ENCODE measurements around the gene ENDOU. TPM values are rescaled to one million over a fixed set of nuclear protein-coding genes. Genes with fewer than 3 reads are reported as not detected.

Gene ENDOU
- total RNA-seq, 2 experiments from 2014 or later, result 0.19 TPM; not detected in 1

- peaks cover 20% of the 10 kb centered on the region for H3K4me1 ChIP-seq (ENCODE audit: insufficient read depth, low read length, poor library complexity, severe bottlenecking)
- no peaks in the 10 kb centered on the region for H4K20me1 ChIP-seq (ENCODE audit: insufficient read depth, low read length)
- no peaks in the 10 kb centered on the region for H3K36me3 ChIP-seq (ENCODE audit: insufficient read depth, low read length)
- BruUV-seq (replicated peaks), result no TSS peak
- H3K9me2 ChIP-seq (ENCODE audit: insufficient read depth, low read length), result no peaks in the 10 kb centered on the region
- 0 out of 2 replicates have a peak overlapping the region, but pooled peaks have one; percentile 23 for H2AFZ ChIP-seq (ENCODE audit: low read length)
- TF ChIP-seq CTCF (conservative IDR thresholded peaks at IDR 0.05; ENCODE audit: low read length) (peak; percentile 93), EZH2phosphoT487 (IDR thresholded peaks at IDR 0.05; ENCODE audit: borderline replicate concordance, low read depth, low read length) (no peak)
- no peak overlapping the region for H3K27ac ChIP-seq (ENCODE audit: low read depth, low read length, poor library complexity, severe bottlenecking)
- no peaks in the 10 kb centered on the region for H3K9me3 ChIP-seq (ENCODE audit: low read length)
- ChIA-PET CTCF (ENCODE audit: unreplicated experiment) (interaction anchor here (0.6 to 2.6 kb wide), 3 partner anchors 26 to 52 kb away, joined by 4 to 15 read pairs (median 8); no protein-coding TSS in a partner anchor), POLR2A (interaction anchor here (0.7 to 1.3 kb wide), 4 partner anchors 10 to 298 kb away, joined by 3 to 4 read pairs (median 3); partner anchors contain the start of gene ENDOU)
- no peak overlapping the region for H3K4me3 ChIP-seq (ENCODE audit: low read depth, low read length, poor library complexity, severe bottlenecking)
- H3K4me2 ChIP-seq (ENCODE audit: low read length), result no peak overlapping the region
- intact Hi-C loops (cut with micrococcal nuclease; ENCODE audit: unreplicated experiment), result loop anchor here (1.0 kb wide), 4 partner anchors 25 to 123 kb away; no protein-coding TSS in a partner anchor
- no peaks in the 10 kb centered on the region for H3K79me2 ChIP-seq (ENCODE audit: insufficient read depth, low read depth, low read length)
- peak; percentile 91 for DNase-seq (ENCODE audit: low spot score)
These were observed 9.9 kb downstream of the ENDOU start for GRCh38 chr12:47715393-47715876.

GRCh38 chr12:47714826-47715386 is 10.4 kb downstream of the ENDOU start:
- intact Hi-C loops (cut with micrococcal nuclease; ENCODE audit: unreplicated experiment), result loop anchor here (1.0 kb wide), 4 partner anchors 25 to 123 kb away; no protein-coding TSS in a partner anchor
- Histone ChIP-seq H3K4me2 (ENCODE audit: low read length) (no peak overlapping the region), H3K4me1 (ENCODE audit: insufficient read depth, low read length, poor library complexity, severe bottlenecking) (peaks cover 25% of the 10 kb centered on the region), H3K9me3 (ENCODE audit: low read length) (no peaks in the 10 kb centered on the region), H3K4me3 (ENCODE audit: low read depth, low read length, poor library complexity, severe bottlenecking) (no peak overlapping the region), H3K27ac (ENCODE audit: low read depth, low read length, poor library complexity, severe bottlenecking) (no peak overlapping the region), H3K9me2 (ENCODE audit: insufficient read depth, low read length) (no peaks in the 10 kb centered on the region), H4K20me1 (ENCODE audit: insufficient read depth, low read length) (no peaks in the 10 kb centered on the region), H3K79me2 (ENCODE audit: insufficient read depth, low read depth, low read length) (no peaks in the 10 kb centered on the region), H2AFZ (ENCODE audit: low read length) (no peak overlapping the region), H3K36me3 (ENCODE audit: insufficient read depth, low read length) (no peaks in the 10 kb centered on the region)
- ChIA-PET CTCF (ENCODE audit: unreplicated experiment) (interaction anchor here (2.5 to 2.6 kb wide), 2 partner anchors 27 to 52 kb away, joined by 8 to 15 read pairs; no protein-coding TSS in a partner anchor), POLR2A (interaction anchor here (0.7 to 1.3 kb wide), 3 partner anchors 25 to 297 kb away, joined by 3 to 4 read pairs (median 3); no protein-coding TSS in a partner anchor)
- TF ChIP-seq EZH2phosphoT487 (IDR thresholded peaks at IDR 0.05; ENCODE audit: borderline replicate concordance, low read depth, low read length) (no peak), CTCF (conservative IDR thresholded peaks at IDR 0.05; ENCODE audit: low read length) (no peak)
- BruUV-seq (replicated peaks), result no TSS peak
- no peak for DNase-seq (ENCODE audit: low spot score)

GRCh38 chr12:47712171-47712570 is 13.1 kb downstream of the ENDOU start:
- intact Hi-C loops (cut with micrococcal nuclease; ENCODE audit: unreplicated experiment), result no loop called here

More at GRCh38 chr12:47712171-47712570, 13.1 kb downstream of the ENDOU start:
- DNase-seq (ENCODE audit: low spot score), result no peak
- no peak overlapping the region for H3K27ac ChIP-seq (ENCODE audit: low read depth, low read length, poor library complexity, severe bottlenecking)
- H3K4me3 ChIP-seq (ENCODE audit: low read depth, low read length, poor library complexity, severe bottlenecking), result no peak overlapping the region
- no peak overlapping the region for H3K4me2 ChIP-seq (ENCODE audit: low read length)
- ChIA-PET POLR2A (no interaction called here), CTCF (ENCODE audit: unreplicated experiment) (no interaction called here)
- peaks cover 14% of the 10 kb centered on the region; the same call in 1 of the 2 replicates for H3K79me2 ChIP-seq (ENCODE audit: insufficient read depth, low read depth, low read length)
- no peaks in the 10 kb centered on the region for H4K20me1 ChIP-seq (ENCODE audit: insufficient read depth, low read length)
- peaks cover 44% of the 10 kb centered on the region for H3K4me1 ChIP-seq (ENCODE audit: insufficient read depth, low read length, poor library complexity, severe bottlenecking)
- no TSS peak for BruUV-seq (replicated peaks)
- H3K9me2 ChIP-seq (ENCODE audit: insufficient read depth, low read length), result no peaks in the 10 kb centered on the region
- H3K36me3 ChIP-seq (ENCODE audit: insufficient read depth, low read length), result no peaks in the 10 kb centered on the region
- TF ChIP-seq EZH2phosphoT487 (IDR thresholded peaks at IDR 0.05; ENCODE audit: borderline replicate concordance, low read depth, low read length), result no peak
- H3K9me3 ChIP-seq (ENCODE audit: low read length), result no peaks in the 10 kb centered on the region
- H2AFZ ChIP-seq (ENCODE audit: low read length), result no peak overlapping the region
